ENCODE measurements around the gene TSGA10IP.

TSGA10IP gene

DNA sequence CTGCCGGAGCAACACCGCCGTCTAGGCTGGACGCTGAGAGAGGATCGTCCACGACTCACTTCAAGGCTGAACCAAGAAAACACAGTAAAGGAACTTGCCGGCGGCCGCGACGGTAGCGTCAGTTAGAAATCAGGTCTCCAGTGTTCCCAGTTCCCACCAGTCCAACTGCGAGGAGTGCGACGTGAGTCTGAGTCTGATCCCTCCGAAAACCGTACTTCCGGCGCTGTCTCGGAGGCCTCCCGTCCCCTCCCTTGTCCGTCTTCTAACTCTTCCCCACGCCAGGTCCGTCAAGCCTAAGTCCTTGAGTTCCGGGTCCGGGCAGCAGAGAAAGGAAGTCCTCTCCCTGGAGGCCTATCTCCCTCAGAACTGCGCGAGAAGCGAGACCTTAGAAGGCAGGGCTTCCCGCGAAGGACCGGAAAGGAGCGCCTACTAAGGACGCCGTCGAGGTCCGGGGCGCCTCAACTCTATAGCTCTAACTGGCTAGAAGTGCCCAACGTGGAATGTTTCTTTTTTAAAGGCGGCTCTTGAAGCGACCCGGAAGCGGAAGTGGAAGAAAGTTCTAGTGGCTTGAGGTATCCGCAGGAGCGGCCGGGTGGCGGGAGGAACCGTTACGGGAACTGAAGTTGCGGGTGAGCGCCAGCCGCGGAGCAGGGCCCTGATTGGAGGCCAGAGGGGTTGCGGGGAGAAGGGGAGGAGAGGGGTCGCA, 56.8 kb downstream of the TSGA10IP start, which contains the start of the genes BANF1 and EIF1AD:
BANF1 (plus strand) TSS at position 562 of the 706 bp plus-strand sequence. CDS start 748 bp downstream, outside the sequence.
EIF1AD (minus strand) TSS at position 216 of the 706 bp plus-strand sequence. CDS start 1,768 bp downstream, outside the sequence.
- in situ Hi-C loops (cut with MboI; ENCODE audit: low pct_unique_long_range_greater_than_20kb, low sequenced_read_pairs, unreplicated experiment): no loop called here
- no peak for TF ChIP-seq CTCF (IDR thresholded peaks at IDR 0.05; ENCODE audit: extremely low read depth, insufficient read depth, missing control alignments)
- DNase-seq (ENCODE audit: low spot score): peak; percentile 92

- in situ Hi-C loops (cut with MboI; ENCODE audit: low pct_unique_long_range_greater_than_20kb, low sequenced_read_pairs, unreplicated experiment): no loop called here
- TF ChIP-seq CTCF (IDR thresholded peaks at IDR 0.05; ENCODE audit: extremely low read depth, insufficient read depth, missing control alignments): no peak
- peak; percentile 85 for DNase-seq (ENCODE audit: low spot score)
These were observed 57.5 kb downstream of the TSGA10IP start for GRCh38 chr11:66002648-66003225.

DNA sequence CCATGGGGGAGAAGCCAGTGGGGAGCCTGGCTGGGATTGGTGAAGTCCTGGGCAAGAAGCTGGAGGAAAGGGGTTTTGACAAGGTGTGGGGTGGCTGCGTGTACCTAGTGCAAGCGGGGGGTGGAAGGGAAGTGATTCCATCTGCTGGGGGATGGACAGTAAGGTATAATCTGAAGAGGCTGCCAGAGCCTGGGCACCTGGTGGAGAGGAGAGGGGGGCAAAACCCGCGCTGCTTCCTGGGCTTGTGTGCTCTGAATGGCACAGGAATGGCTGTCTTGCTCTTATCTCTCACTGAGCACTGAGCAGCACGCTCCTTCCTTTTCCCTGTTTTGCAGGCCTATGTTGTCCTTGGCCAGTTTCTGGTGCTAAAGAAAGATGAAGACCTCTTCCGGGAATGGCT, 58.0 kb downstream of the TSGA10IP start:
- no peak for DNase-seq (ENCODE audit: low spot score)
- TF ChIP-seq CTCF (IDR thresholded peaks at IDR 0.05; ENCODE audit: extremely low read depth, insufficient read depth, missing control alignments): no peak
- in situ Hi-C loops (cut with MboI; ENCODE audit: low pct_unique_long_range_greater_than_20kb, low sequenced_read_pairs, unreplicated experiment): no loop called here

GRCh38 chr11:66004186-66004585, 58.9 kb downstream of the TSGA10IP start:
- TF ChIP-seq CTCF (IDR thresholded peaks at IDR 0.05; ENCODE audit: extremely low read depth, insufficient read depth, missing control alignments): no peak
- no peak for DNase-seq (ENCODE audit: low spot score)
- in situ Hi-C loops (cut with MboI; ENCODE audit: low pct_unique_long_range_greater_than_20kb, low sequenced_read_pairs, unreplicated experiment): no loop called here

- TF ChIP-seq CTCF (IDR thresholded peaks at IDR 0.05; ENCODE audit: extremely low read depth, insufficient read depth, missing control alignments): no peak
- in situ Hi-C loops (cut with MboI; ENCODE audit: low pct_unique_long_range_greater_than_20kb, low sequenced_read_pairs, unreplicated experiment): no loop called here
- DNase-seq (ENCODE audit: low spot score): no peak
These were observed 61.0 kb downstream of the TSGA10IP start for GRCh38 chr11:66006134-66006890.

- in situ Hi-C loops (cut with MboI; ENCODE audit: low pct_unique_long_range_greater_than_20kb, low sequenced_read_pairs, unreplicated experiment): no loop called here
- no peak for TF ChIP-seq CTCF (IDR thresholded peaks at IDR 0.05; ENCODE audit: extremely low read depth, insufficient read depth, missing control alignments)
- DNase-seq (ENCODE audit: low spot score): no peak
These were observed 61.6 kb downstream of the TSGA10IP start for GRCh38 chr11:66006891-66007176.

Measured in GM13977 (cell line).